Sigmoid colon (tissue), 7 donors: ENCODE data around the gene STPG1. TPM values are rescaled to one million over a fixed set of nuclear protein-coding genes. Genes with fewer than 3 reads are reported as not detected.

Experiments used
- DNase-seq: peaks from one replicate; pipeline ENCODE4 v3.0.0-alpha.2; 2019
- H3K27ac ChIP-seq, 4 donors: fragments of 200-600 bp; sonication (generic); one replicate each; pipeline ENCODE4 v1.5.1; 2016 to 2019; ENCODE audit warnings: mild to moderate bottlenecking in 1 of 4
- H3K27me3 ChIP-seq, 3 donors: fragments of 200-600 bp; sonication (generic); one replicate each; pipeline ENCODE4 v1.5.1; 2019; ENCODE audit warnings: mild to moderate bottlenecking in 1 of 3
- H3K36me3 ChIP-seq, 4 donors: fragments of 200-600 bp; sonication (generic); one replicate each; pipeline ENCODE4 v1.5.1; 2016 to 2019
- H3K4me1 ChIP-seq, 4 donors: fragments of 200-600 bp; sonication (generic); one replicate each; pipeline ENCODE4 v1.5.1; 2017 to 2019
- H3K4me3 ChIP-seq, 4 donors: fragments of 200-600 bp; sonication (generic); one replicate each; pipeline ENCODE4 v1.5.1; 2017 to 2019; ENCODE audit warnings: mild to moderate bottlenecking in 2 of 4, moderate library complexity in 1 of 4
- H3K9me3 ChIP-seq, 4 donors: fragments of 200-600 bp in 3 of 4; sonication (generic) in 3 of 4; one replicate each; pipeline versions ENCODE4 v1.5.1 to v1.6.1; 2013 to 2019
- CTCF ChIP-seq, 4 experiments: fragments of 450-650 bp in 3 of 4; fragments of 200-600 bp in 1 of 4; IDR thresholded peaks; one replicate each; pipeline ENCODE4 v1.5.1; 2016 to 2019; ENCODE audit warnings: antibody characterized with exemption in 4 of 4, mild to moderate bottlenecking in 3 of 4, moderate library complexity in 2 of 4
- EP300 ChIP-seq, 4 donors: sonication (generic); formaldehyde crosslinking; IDR thresholded peaks; one replicate each; pipeline ENCODE4 v1.6.1; 2017; ENCODE audit warnings: antibody characterized with exemption in 4 of 4
- POLR2A ChIP-seq, 2 donors: fragments of 450-650 bp; IDR thresholded peaks; one replicate each; pipeline ENCODE4 v1.6.1; 2016; ENCODE audit warnings: antibody characterized with exemption in 2 of 2, mild to moderate bottlenecking in 2 of 2, moderate library complexity in 2 of 2
- POLR2AphosphoS5 ChIP-seq, 4 donors: sonication (generic); formaldehyde crosslinking; IDR thresholded peaks; one replicate each; pipeline ENCODE4 v1.6.1; 2017; ENCODE audit warnings: antibody characterized with exemption in 4 of 4
- WGBS, 2 donors: extraction: QIAGEN DNeasy Blood & Tissue Kit; methylation state at CpG; one replicate each; pipeline ENCODE4 v1.1.7; 2013; 5-methylcytosine and 5-hydroxymethylcytosine counted together
- intact Hi-C: fragments of 100-400 bp; cut with DNase I; formaldehyde crosslinking; loops from one replicate; pipeline ENCODE4 v1.15.1; 2023
- polyA plus RNA-seq, 3 donors: library from polyadenylated mRNA; stranded (reverse); fragments of 200-250 nt; gene quantifications; one replicate each; pipeline ENCODE4 v1.2.3, GENCODE V29; 2013
- total RNA-seq, 4 donors: library from RNA; depleted of rRNA; stranded (reverse); fragments of >200 nt; gene quantifications; one replicate each; pipeline ENCODE4 v1.1.0, GENCODE V29; 2016
- donor health status: healthy with polysubstance abuse.
- donor health status: Bipolar disorder and iron deficiency.
- donor health status: healthy.

The STPG1 gene
- total and polyA plus RNA-seq, 7 donors, result 2.3 to 12.7 (median 4.6) TPM

- TF ChIP-seq POLR2AphosphoS5 (IDR thresholded peaks at IDR 0.05) (no peak), CTCF (IDR thresholded peaks at IDR 0.05) (no peak), EP300 (IDR thresholded peaks at IDR 0.05) (no peak), POLR2A (IDR thresholded peaks at IDR 0.05) (no peak)
- H3K36me3 ChIP-seq, result peaks cover 0 to 31% (median 9%) of the 10 kb centered on the region in 4 donors
- intact Hi-C loops, result loop anchor here (5.0 kb wide), 2 partner anchors 85 to 225 kb away; partner anchors contain the start of genes RCAN3 and SRRM1
- no peak for DNase-seq
- no peaks in the 10 kb centered on the region for H3K9me3 ChIP-seq
- H3K4me1 ChIP-seq, result peaks cover 0 to 48% (median 25%) of the 10 kb centered on the region in 4 donors
- H3K27ac ChIP-seq, result peak overlapping the region in 3 of 4 donors; percentile 47 to 84 (median 82)
- no peaks in the 10 kb centered on the region for H3K27me3 ChIP-seq
- no peak overlapping the region for H3K4me3 ChIP-seq
- WGBS, 2 donors, result 57 to 79% methylated on average over 1 of the region's 1 CpG
Observed at GRCh38 chr1:24417681-24418080, 4.1 kb upstream of the STPG1 start.

- Histone ChIP-seq H3K4me3 (peak overlapping the region; percentile 45 to 65 (median 58)), H3K4me1 (peaks cover 0 to 50% (median 27%) of the 10 kb centered on the region in 4 donors), H3K9me3 (no peaks in the 10 kb centered on the region), H3K27me3 (no peaks in the 10 kb centered on the region), H3K36me3 (peaks cover 0 to 23% (median 5%) of the 10 kb centered on the region in 4 donors), H3K27ac (peak overlapping the region; percentile 39 to 84 (median 64))
- peak in 2 of 4 donors; percentile 51 to 60 for TF ChIP-seq POLR2AphosphoS5 (IDR thresholded peaks at IDR 0.05)
- TF ChIP-seq EP300 (IDR thresholded peaks at IDR 0.05), result no peak
- no peak for TF ChIP-seq CTCF (IDR thresholded peaks at IDR 0.05)
- 47 to 48% methylated on average over 10 of the region's 10 CpGs for WGBS, 2 donors
- intact Hi-C loops, result loop anchor here (5.0 kb wide), 2 partner anchors 85 to 225 kb away; partner anchors contain the start of genes RCAN3 and SRRM1
- DNase-seq, result no peak
Observed at GRCh38 chr1:24416666-24417391, 3.2 kb upstream of the STPG1 start.

GRCh38 chr1:24415910-24416665 lies 2.5 kb upstream of the STPG1 start:
- intact Hi-C loops, result loop anchor here (5.0 kb wide), 2 partner anchors 86 to 226 kb away; partner anchors contain the start of genes RCAN3 and SRRM1
- no peak for DNase-seq
- Histone ChIP-seq H3K36me3 (peaks cover 0 to 16% (median 3%) of the 10 kb centered on the region in 4 donors), H3K27me3 (no peaks in the 10 kb centered on the region), H3K4me3 (peak overlapping the region; percentile 45 to 65 (median 58)), H3K4me1 (peaks cover 0 to 50% (median 27%) of the 10 kb centered on the region in 4 donors), H3K27ac (peak overlapping the region; percentile 39 to 84 (median 64)), H3K9me3 (no peaks in the 10 kb centered on the region)
- TF ChIP-seq POLR2AphosphoS5 (IDR thresholded peaks at IDR 0.05), result no peak
- no peak for TF ChIP-seq POLR2A (IDR thresholded peaks at IDR 0.05)
- TF ChIP-seq EP300 (IDR thresholded peaks at IDR 0.05), result no peak
- no peak for TF ChIP-seq CTCF (IDR thresholded peaks at IDR 0.05)
- 1 to 3% methylated on average over 35 of the region's 35 CpGs for WGBS, 2 donors

GRCh38 chr1:24415334-24415909 lies 1.8 kb upstream of the STPG1 start, which contains the start of gene NIPAL3:
Gene NIPAL3, plus strand, starts transcription at chr1:24415802. Its CDS starts 3,746 bp downstream, at chr1:24419548.
- Histone ChIP-seq H3K27me3 (no peaks in the 10 kb centered on the region), H3K4me1 (peaks cover 0 to 50% (median 27%) of the 10 kb centered on the region in 4 donors), H3K27ac (peak within 1 kb of the TSS; percentile 39 to 84 (median 64)), H3K4me3 (peak within 1 kb of the TSS; percentile 45 to 65 (median 58)), H3K36me3 (peaks cover 0 to 9% (median 3%) of the 10 kb centered on the region in 4 donors), H3K9me3 (no peaks in the 10 kb centered on the region)
- DNase-seq, result peak; percentile 99
- intact Hi-C loops, result loop anchor here (5.0 kb wide), 2 partner anchors 87 to 227 kb away; partner anchors contain the start of genes RCAN3 and SRRM1
- peak in 1 of 2 donors; percentile 16 for TF ChIP-seq POLR2A (IDR thresholded peaks at IDR 0.05)
- peak; percentile 33 to 83 (median 72) for TF ChIP-seq CTCF (IDR thresholded peaks at IDR 0.05)
- TF ChIP-seq POLR2AphosphoS5 (IDR thresholded peaks at IDR 0.05), result peak in 3 of 4 donors; percentile 57 to 80 (median 62)
- TF ChIP-seq EP300 (IDR thresholded peaks at IDR 0.05), result no peak
- WGBS, 2 donors, result 1 to 3% methylated on average over 28 of the region's 28 CpGs
